GM18951 (cell line): ENCODE data around the gene DYNLT3.
A peak's percentile ranks its signal among the peaks of the same experiment; 100 is the strongest.

Source experiments
- POLR2A ChIP-seq: IDR thresholded peaks from 4 replicates; pipeline ENCODE4 v1.6.1; 2011; ENCODE audit warnings: mild to moderate bottlenecking; ENCODE audit not compliant: insufficient read length, insufficient read depth; ENCODE audit errors: extremely low read depth
- in situ Hi-C: fragments of 300-500 bp; cut with MboI; formaldehyde crosslinking; loops from one replicate; pipeline ENCODE4 v1.12.0; 2022; ENCODE audit warnings: low sequenced_read_pairs, mixed read lengths, inconsistent platforms; ENCODE audit not compliant: unreplicated experiment

The DYNLT3 gene

GRCh38 chrX:37846934-37847732, at the start of gene DYNLT3:
Gene DYNLT3 (minus strand): TSS chrX:37847571. CDS start chrX:37847510, 61 bp downstream.
- in situ Hi-C loops = no loop called here
- peak; percentile 61 for TF ChIP-seq POLR2A

DNA sequence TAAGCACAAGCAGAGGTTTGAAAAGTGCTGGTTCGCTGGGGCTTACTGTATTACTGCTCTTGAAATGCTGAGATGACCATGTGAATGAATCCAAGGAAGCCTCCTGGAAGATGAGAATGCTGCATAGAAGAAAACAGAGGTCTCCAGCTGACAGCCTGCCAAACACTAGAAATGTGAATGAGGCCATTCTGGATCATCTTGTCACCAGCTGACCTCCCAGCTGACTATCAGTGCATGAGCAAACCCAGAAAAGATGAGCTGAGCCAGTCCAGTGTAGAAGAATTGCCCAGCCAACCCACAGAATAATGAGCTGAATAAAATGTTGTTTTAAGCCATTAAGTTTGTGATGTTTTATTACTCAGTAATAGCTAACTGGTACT, 49.1 kb upstream of the DYNLT3 start:
- in situ Hi-C loops = no loop called here
- no peak for TF ChIP-seq POLR2A

GRCh38 chrX:37895795-37896510, 48.6 kb upstream of the DYNLT3 start:
- no peak for TF ChIP-seq POLR2A
- in situ Hi-C loops = no loop called here

DNA sequence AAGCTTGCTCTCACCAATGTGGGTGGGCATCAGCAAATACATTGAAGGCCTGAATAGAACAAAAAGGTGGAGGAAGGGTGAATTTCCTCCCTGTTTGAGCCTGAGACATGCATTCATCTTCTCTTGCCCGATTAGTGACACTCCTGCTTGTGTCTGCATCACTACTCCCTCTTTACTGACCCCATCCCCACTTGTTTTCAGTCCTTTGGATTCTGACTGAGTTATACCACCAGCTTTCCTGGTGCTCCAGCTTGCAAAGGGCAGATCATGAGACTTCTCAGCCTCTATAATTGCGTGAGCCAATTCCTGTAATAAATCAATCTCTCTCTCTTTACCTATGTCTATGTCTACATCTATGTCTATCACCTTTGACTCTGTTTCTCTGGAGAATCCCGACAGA, 47.4 kb upstream of the DYNLT3 start:
- TF ChIP-seq POLR2A = no peak
- in situ Hi-C loops = no loop called here

DNA sequence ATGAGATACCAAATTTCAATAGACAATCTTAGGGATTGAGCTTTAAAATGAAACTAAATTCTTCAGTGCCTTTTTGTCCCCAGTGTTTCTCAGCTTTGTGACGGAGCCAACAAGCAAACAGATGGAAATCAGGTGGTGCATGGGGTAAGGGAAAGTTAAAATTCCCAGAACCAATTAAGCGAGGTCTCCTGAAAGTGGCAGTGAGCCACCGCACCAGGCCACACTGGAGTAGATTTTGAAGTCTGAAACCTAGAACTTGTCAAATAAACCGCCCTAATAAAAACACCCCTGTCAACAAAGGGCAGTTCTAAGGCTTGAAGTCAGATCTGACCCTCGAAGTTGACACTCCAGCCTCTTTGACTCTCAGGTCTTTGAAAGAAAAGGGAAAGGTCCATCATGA, 40.6 kb upstream of the DYNLT3 start:
- in situ Hi-C loops = no loop called here
- no peak for TF ChIP-seq POLR2A

GRCh38 chrX:37887347-37887746, 40.0 kb upstream of the DYNLT3 start:
- in situ Hi-C loops = no loop called here
- no peak for TF ChIP-seq POLR2A

DNA sequence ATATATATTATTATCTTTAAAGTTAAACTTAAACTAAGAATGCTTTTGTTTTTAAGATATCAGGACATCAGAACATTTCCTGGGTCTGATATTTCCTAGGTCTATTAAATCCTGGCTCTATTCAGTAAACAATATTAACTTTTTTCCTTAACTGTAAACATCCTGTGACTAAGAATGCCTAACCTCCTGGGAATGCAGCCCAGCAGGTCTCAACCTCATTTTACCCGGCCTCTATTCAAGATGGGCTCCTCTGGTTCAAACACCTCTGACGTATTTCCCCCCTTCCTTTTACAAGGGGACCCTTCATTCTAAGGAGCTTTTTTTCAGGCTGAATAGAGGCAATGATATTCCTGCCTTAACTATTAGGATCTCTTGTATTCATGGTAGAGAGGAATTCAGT, 35.8 kb upstream of the DYNLT3 start:
- in situ Hi-C loops = no loop called here
- TF ChIP-seq POLR2A = no peak

DNA sequence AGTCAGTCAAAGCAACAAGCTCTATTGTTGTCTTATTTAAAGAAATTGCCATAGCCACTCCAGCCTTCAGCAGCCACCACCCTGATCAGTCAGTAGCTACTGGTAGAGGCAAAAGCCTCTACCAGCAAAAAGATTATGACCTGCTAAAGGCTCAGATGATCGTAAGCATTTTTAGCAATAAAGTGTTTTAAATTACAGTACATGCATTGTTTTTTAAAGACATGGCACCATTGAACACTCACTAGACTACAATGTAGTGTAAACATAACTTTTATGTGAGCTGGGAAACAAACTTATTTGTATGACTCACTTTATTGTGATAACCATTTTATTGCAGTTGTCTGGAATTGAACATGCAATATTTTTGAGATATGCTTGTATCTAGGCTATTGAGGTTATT, 32.3 kb upstream of the DYNLT3 start:
- no peak for TF ChIP-seq POLR2A

DNA sequence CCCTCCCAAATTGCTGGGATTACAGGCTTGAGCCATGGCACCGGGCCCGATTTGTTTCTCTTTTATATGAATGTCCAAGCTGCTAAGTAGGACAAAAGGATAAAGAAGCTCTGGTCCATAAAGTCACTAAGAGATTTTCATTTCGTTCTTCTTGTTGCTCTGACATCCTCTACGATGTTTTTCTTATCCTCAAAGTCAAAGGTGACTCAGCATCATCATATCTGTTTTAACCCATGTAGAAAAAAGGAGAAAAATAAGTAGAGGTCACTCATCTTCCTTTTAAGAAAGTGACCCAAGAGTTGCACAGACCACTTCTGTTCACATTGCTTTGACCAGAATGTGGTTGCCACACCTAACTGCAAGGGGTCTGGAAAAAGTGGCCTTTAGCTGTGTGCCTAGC, 29.3 kb upstream of the DYNLT3 start:
- in situ Hi-C loops = no loop called here

More for the DNA sequence above, 32.3 kb upstream of the DYNLT3 start:
- in situ Hi-C loops = no loop called here

GRCh38 chrX:37875675-37876074, 28.3 kb upstream of the DYNLT3 start:
- in situ Hi-C loops = no loop called here
- TF ChIP-seq POLR2A = no peak

More for the DNA sequence above, 29.3 kb upstream of the DYNLT3 start:
- TF ChIP-seq POLR2A = no peak

DNA sequence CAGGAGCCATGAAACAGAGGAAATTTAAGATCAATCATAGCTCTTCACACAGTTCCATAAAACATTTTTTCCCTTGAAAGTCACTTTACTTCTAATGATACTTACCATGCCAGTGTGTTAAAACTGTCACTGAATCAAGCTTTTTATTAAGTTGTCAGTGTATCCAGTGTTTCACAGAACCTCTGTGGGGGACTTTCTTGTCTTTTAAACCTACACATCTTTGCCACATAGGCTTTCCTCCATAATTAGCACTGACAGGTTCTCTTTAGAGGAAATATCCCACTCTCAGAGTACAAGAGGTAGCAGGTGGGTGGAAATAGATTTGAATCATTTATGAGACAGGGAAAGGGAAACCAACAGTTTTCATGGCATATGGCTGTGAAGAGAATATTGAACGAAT, 25.8 kb upstream of the DYNLT3 start:
- in situ Hi-C loops = no loop called here
- no peak for TF ChIP-seq POLR2A

DNA sequence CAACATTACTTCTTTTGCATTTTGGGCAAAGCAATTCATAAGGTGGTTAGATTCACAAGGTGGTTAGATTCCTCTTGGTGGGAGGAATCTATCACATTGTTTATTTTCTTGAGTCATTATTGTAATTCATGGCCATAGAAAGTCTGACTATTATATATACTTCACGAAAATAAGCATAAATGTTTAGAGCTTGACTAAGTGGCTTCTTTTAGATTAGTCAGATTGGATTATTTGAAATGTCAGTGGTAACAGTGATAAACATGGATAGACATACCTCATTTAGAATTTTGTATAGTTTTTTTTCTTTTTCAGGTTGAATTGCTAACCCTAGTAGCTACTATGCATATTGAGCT, 24.9 kb upstream of the DYNLT3 start:
- in situ Hi-C loops = no loop called here
- no peak for TF ChIP-seq POLR2A

DNA sequence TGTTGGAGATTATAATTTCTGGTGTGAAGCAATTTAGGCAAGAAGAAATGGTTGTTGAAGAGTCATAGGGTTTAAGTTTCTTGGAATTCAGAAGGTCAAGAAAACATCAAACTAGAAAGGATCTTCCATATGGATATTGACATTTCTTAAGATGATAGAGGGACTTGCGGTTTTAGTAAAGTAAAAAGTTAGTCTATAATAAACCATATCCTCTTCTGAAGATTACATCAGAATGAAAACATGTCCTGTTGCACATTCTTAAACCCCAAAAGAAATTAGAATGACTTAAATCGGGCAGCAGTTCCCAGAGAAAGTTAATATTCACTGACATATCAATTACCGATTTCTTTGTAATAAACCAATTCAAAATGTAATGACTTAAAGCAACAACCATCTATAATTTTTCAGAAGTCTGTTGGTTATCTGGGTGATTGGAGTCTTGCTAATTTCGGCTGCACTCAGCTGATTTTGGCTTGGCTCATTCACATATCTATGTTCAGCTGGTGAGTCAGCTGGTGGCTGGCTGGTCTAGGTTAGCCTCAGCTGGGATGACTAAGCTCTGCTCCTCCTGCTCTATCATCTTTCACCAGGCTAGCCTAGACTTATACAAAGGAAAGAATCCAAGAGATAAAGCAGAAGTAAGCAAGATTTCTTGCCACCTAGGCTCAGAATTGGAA, 24.4 kb upstream of the DYNLT3 start:
- TF ChIP-seq POLR2A = no peak
- in situ Hi-C loops = no loop called here
